PC-9 (cell line): ENCODE results near the gene MCTP1.

Experiments used
- CTCF ChIP-seq: fragments of 200-600 bp; sonication (generic); conservative IDR thresholded peaks from 2 replicates; pipeline ENCODE4 v1.6.1; 2017; ENCODE audit warnings: mixed run types, antibody characterized with exemption, mild to moderate bottlenecking, moderate library complexity
- EZH2 ChIP-seq: fragments of 200-600 bp; sonication (generic); IDR thresholded peaks from 2 replicates; pipeline ENCODE4 v1.8.0; 2017; ENCODE audit warnings: antibody characterized with exemption, low read depth

- TF ChIP-seq CTCF (no peak), EZH2 (no peak)
Measured at GRCh38 chr5:95057615-95058014, 227.3 kb downstream of the MCTP1 start.
